HepG2 (cell line): ENCODE data around the gene HDLBP. TPM values are rescaled to one million over a fixed set of nuclear protein-coding genes. Genes with fewer than 3 reads are reported as not detected.

ENCODE experiments used
- AKAP8 ChIP-seq: sonication (generic); formaldehyde crosslinking; IDR thresholded peaks from 2 replicates; pipeline ENCODE4 v1.5.1; 2020; ENCODE audit warnings: mild to moderate bottlenecking, missing genetic modification reagents
- E2F5 ChIP-seq: sonication (generic); formaldehyde crosslinking; conservative IDR thresholded peaks from 2 replicates; pipeline ENCODE4 v1.4.0; 2020; ENCODE audit warnings: missing genetic modification reagents
- HMGXB3 ChIP-seq: sonication (generic); formaldehyde crosslinking; IDR thresholded peaks from 2 replicates; pipeline ENCODE4 v1.4.0; 2020; ENCODE audit warnings: missing genetic modification reagents, borderline replicate concordance
- NR2F2 ChIP-seq: IDR thresholded peaks from 2 replicates; pipeline ENCODE4 v1.6.1; 2012; ENCODE audit warnings: low read depth, inconsistent platforms, borderline replicate concordance
- RBM39 ChIP-seq: fragments of 200-400 bp; formaldehyde crosslinking; IDR thresholded peaks from one replicate; pipeline ENCODE4 v1.6.1; 2018; ENCODE audit warnings: antibody characterized with exemption, mild to moderate bottlenecking, low read depth, low read length; ENCODE audit not compliant: poor library complexity, severe bottlenecking
- TERF1 ChIP-seq: sonication (generic); formaldehyde crosslinking; IDR thresholded peaks from 2 replicates; pipeline ENCODE4 v1.8.0; 2022; ENCODE audit warnings: mild to moderate bottlenecking, missing genetic modification reagents, moderate library complexity
- YY1 ChIP-seq: IDR thresholded peaks from 2 replicates; pipeline ENCODE4 v1.6.1; 2011; ENCODE audit warnings: low read length, low read depth, moderate library complexity, mild to moderate bottlenecking; ENCODE audit not compliant: insufficient read depth, insufficient replicate concordance
- ZBTB7B ChIP-seq: sonication (generic); formaldehyde crosslinking; IDR thresholded peaks from 2 replicates; pipeline ENCODE4 v1.4.0; 2020; ENCODE audit warnings: missing genetic modification reagents
- ZFP36L1 ChIP-seq: sonication (generic); formaldehyde crosslinking; IDR thresholded peaks from 2 replicates; pipeline ENCODE4 v1.8.0; 2022; ENCODE audit warnings: mild to moderate bottlenecking, missing genetic modification reagents, moderate library complexity
- ZNF18 ChIP-seq: sonication (generic); formaldehyde crosslinking; IDR thresholded peaks from 2 replicates; pipeline ENCODE4 v1.8.0; 2022; ENCODE audit warnings: mild to moderate bottlenecking, missing genetic modification reagents; ENCODE audit not compliant: insufficient replicate concordance
- ZNF275 ChIP-seq: sonication (generic); formaldehyde crosslinking; IDR thresholded peaks from 2 replicates; pipeline ENCODE4 v1.8.0; 2022; ENCODE audit warnings: missing genetic modification reagents, mild to moderate bottlenecking, inconsistent platforms, borderline replicate concordance
- ZNF296 ChIP-seq: sonication (generic); formaldehyde crosslinking; conservative IDR thresholded peaks from 2 replicates; pipeline ENCODE4 v1.5.0; 2020; ENCODE audit warnings: mild to moderate bottlenecking, missing genetic modification reagents
- ZNF362 ChIP-seq: sonication (generic); formaldehyde crosslinking; IDR thresholded peaks from 2 replicates; pipeline ENCODE4 v1.4.0; 2020; ENCODE audit warnings: missing genetic modification reagents, mild to moderate bottlenecking, borderline replicate concordance
- ZNF44 ChIP-seq: sonication (generic); formaldehyde crosslinking; IDR thresholded peaks from 2 replicates; pipeline ENCODE4 v1.5.1; 2020; ENCODE audit warnings: mild to moderate bottlenecking, missing genetic modification reagents
- ZNF567 ChIP-seq: sonication (generic); formaldehyde crosslinking; IDR thresholded peaks from 2 replicates; pipeline ENCODE4 v1.8.1; 2023; ENCODE audit warnings: mild to moderate bottlenecking, missing genetic modification reagents, borderline replicate concordance
- polyA plus RNA-seq, 8 experiments: library from polyadenylated mRNA; depleted of rRNA in 3 of 8; stranded (reverse) in 7 of 8; unstranded in 1 of 8; fragments of >200 nt; fragmentation: Illumina TruSeq in 4 of 8; extraction: Trizol in 4 of 8; gene quantifications; 2 replicates each; pipeline versions ENCODE4 v1.2.1 to v1.2.3, GENCODE V29; 2011 to 2016; ENCODE audit warnings: low read depth in 4 of 8, missing spikeins in 1 of 8, mixed read lengths in 1 of 8; ENCODE audit not compliant: insufficient read depth in 1 of 8
- total RNA-seq, 5 experiments: library from RNA; depleted of rRNA; stranded (reverse); fragments of >200 nt; fragmentation: Illumina TruSeq; extraction: Trizol; gene quantifications; 2 replicates each; pipeline ENCODE4 v1.2.3, GENCODE V29; 2016; ENCODE audit warnings: low read depth in 1 of 5

Gene HDLBP
- total and polyA plus RNA-seq, 2 of the 13 experiments (the other 11 are each of a cell fraction or from before 2014, with no cell fraction given) = 464 to 707 TPM

- TF ChIP-seq TERF1 (no peak), ZNF275 (CRISPR knock-in tag) (0 out of 2 replicates have a peak, but pooled peaks have one; percentile 62), RBM39 (peak; percentile 40), ZFP36L1 (CRISPR knock-in tag) (no peak), ZBTB7B (CRISPR knock-in tag) (no peak), AKAP8 (peak; percentile 92), E2F5 (CRISPR knock-in tag) (no peak; the same call in 1 of the 2 replicates), ZNF18 (CRISPR knock-in tag) (peak; percentile 67), ZNF362 (CRISPR knock-in tag) (peak; percentile 21; the same call in 1 of the 2 replicates), ZNF296 (CRISPR knock-in tag) (no peak), ZNF567 (CRISPR knock-in tag) (no peak), NR2F2 (no peak; the same call in 1 of the 2 replicates), ZNF44 (CRISPR knock-in tag) (0 out of 2 replicates have a peak, but pooled peaks have one; percentile 43), HMGXB3 (no peak), YY1 (peak; percentile 14)
These were observed 39.5 kb upstream of the HDLBP start (continued) for GRCh38 chr2:241354668-241355658.
